ENCODE results near the gene BLTP3B.

The BLTP3B gene

DNA sequence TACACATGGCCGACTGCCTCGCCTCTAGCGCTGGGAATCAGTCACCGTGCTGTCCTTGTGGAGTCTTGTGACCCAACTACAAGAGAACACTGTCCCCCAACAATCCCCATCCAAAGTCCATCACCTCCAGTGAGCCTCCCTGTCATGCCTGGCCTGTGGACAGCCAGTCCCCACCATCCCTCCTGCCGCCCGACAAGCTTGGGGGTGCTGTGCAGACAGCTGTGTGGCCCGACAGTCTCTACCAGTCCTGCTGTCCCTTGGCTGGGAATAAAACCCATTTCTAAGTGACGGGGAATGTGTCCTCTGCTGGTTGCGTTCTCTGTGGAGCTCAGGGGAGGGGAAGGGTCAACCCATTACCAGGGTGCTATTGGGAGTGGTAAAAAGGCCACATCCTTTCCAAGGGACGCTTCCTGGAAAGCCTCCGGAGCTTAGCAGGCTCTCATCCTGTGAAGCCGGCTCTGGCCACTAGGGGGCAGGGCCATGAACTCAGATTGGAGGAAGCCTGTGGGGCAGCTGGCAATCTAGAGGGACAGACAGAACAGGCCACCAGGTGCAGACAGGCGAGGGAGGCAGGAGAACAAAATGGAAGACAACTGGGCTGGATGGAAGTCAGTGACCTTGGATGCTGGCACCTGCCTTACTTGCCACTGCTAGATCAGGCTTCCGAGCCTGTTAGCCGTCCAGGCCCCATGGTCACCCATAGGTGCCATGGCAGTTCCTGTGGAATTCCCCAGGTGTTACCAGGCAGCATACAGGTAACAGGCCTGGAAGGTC, 12.0 kb upstream of the BLTP3B start:
- FAIRE-seq = no peak
- DNase-seq (ENCODE audit: insufficient read length, low spot score) = peak; percentile 35
- no peak for TF ChIP-seq POLR2A (IDR thresholded peaks at IDR 0.05; ENCODE audit: low read depth, low read length)

DNA sequence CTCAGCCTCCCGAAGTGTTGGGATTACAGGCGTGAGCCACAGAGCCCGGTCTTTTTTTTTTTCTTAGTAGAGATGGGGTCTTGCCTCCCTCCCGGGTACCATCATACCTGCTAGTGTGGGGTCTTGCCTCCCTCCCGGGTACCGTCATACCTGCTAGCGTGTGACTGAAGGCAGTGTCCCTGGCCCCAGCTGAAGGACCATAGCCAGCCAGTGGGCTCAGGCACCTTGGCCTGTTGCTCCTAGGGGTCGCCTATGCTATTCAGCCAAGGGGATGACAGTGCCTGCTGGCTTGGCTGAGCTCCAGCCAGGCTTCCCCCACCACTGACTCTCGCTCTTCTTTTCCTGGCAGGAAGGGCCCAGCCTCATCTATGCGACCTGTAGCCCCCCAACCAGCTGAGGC, 10.5 kb upstream of the BLTP3B start:
- DNase-seq (ENCODE audit: insufficient read length, low spot score) (no peak), FAIRE-seq (no peak)
- no peak for TF ChIP-seq POLR2A (IDR thresholded peaks at IDR 0.05; ENCODE audit: low read depth, low read length)

DNA sequence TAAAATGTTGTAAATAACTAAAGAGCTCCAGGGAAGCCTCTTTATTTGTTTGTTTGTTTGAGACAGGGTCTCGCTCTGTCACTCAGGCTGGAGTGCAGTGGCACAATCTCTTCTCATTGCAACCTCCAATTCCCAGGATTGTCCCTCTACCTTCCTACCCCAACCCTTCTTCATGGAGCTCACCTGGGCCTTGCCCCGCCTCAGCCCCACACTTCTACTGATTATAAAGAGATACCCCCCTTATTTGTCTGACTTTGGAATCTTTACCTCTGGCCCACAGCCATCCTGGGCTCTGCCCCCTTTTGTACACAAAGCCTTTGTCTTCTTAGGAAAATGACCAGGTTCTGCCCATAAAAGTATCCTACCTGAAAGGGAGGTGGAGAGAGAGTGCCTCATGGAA, 9.1 kb upstream of the BLTP3B start:
- no peak for DNase-seq (ENCODE audit: insufficient read length, low spot score)
- TF ChIP-seq POLR2A (IDR thresholded peaks at IDR 0.05; ENCODE audit: low read depth, low read length) = no peak
- FAIRE-seq = no peak

DNA sequence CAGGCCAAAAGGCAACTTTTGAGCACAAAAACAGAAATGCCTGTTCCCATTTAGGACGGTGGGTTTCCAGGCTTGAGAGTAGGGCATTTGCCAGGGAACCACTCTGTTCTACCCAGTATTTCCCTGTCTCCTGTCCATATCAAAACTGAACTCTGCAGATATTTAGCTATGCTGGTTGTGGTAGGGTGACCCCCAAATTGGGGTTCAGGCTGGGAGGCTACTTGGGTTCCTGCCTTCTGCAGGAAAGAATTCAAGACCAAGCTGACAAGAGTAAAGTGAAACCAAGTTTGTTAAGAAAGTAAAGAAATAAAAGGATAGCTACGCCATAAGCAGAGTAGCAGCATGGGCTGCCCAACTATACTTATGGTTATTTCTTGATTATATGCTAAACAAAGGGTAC, 3.6 kb upstream of the BLTP3B start:
- FAIRE-seq (no peak), DNase-seq (ENCODE audit: insufficient read length, low spot score) (no peak)
- TF ChIP-seq POLR2A (IDR thresholded peaks at IDR 0.05; ENCODE audit: low read depth, low read length) = no peak

DNA sequence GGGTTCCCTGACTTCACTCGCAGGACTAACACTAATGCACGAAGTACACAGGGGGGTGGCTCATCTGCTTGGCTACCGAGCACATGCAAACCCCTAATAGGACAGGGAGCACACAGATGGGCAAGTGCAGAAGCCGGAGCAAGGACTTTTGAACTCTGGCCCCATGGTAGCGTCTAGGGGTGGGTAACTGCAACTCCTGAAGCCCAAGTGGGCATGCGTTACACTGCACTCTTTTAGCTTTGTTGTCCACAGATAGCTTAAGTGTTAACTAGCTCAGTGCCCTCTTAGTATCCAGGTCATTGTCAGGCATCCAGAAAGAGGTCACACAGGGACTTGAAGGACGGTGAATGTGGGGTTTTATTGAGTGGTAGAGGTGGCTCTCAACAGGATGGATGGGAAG, 3.0 kb upstream of the BLTP3B start:
- DNase-seq (ENCODE audit: insufficient read length, low spot score) (no peak), FAIRE-seq (no peak)
- TF ChIP-seq POLR2A (IDR thresholded peaks at IDR 0.05; ENCODE audit: low read depth, low read length) = no peak

DNA sequence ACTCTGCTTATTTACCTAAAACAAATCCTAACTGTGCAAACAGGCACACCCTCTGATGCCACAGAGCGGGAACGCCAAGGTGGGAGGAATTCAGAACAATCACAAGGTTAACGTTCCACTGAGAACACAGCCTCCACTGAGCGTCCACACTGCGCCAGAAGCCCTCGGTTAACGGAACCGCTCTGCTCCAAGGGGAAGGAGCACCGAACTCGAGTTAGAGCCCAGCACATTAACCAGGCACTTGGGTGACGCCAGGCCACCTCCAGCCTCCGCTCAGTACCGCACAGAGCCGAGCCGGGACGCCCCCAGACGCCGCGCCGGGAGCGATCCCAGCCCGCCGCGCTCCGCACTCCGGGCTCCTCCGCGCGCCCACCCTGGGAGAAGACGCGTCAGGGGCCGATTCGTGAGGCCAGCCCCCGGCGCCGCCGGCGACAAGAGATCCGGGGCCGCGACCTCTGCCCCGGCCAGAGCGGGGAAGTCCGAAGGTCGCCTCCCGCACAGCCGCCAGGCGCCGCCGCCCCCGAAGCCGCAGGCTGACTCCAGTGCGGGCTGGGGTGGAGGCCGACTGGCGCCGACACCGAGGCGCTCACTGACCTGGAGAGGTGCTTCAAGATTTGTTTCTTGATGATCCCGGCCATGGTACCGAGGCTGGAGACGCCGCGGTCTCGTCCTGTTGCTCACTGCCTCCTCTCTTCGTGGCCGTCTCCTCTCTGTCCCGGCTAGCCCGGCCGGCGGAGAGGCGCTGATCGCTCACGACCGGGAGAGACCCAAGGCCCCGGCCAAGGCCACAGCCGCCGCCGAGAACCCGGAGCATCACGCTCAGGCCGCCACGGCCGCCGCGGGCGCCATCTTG, 450 bp downstream of the BLTP3B start:
- peak; percentile 90 for TF ChIP-seq POLR2A (IDR thresholded peaks at IDR 0.05; ENCODE audit: low read depth, low read length)
- no peak for FAIRE-seq
- peak; percentile 19 for DNase-seq (ENCODE audit: insufficient read length, low spot score)

DNA sequence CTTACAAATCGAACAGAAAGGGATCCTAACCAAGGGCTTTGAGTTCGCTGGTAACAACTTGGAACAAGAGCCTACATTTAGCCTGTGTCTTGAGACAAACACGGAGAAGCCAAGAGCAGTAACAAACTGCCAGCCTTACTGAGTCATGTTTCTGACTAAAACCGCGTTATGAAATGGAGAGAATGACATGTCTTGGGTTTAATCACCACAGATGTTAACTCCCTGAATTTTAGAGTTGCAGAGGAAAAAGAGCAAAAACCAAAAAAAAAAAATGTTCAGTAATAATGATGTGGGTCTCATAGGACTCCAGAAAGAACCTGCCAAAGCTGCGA, 1.0 kb downstream of the BLTP3B start:
- peak; percentile 89 for FAIRE-seq
- no peak for TF ChIP-seq POLR2A (IDR thresholded peaks at IDR 0.05; ENCODE audit: low read depth, low read length)
- peak; percentile 19 for DNase-seq (ENCODE audit: insufficient read length, low spot score)

DNA sequence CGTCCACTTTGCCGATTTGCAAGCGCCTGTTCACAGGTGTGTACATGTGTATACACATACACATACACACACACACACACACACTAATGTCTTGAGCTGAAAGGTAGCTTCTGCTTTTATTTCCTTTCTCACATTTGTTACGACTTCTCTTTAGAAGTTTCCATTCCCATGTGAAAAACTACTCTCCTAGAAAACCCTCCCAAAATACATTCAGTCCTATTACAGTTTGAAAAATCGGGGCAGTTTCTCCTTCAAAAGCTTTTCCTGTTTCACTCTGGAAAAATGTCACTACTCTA, 3.9 kb downstream of the BLTP3B start:
- no peak for FAIRE-seq
- no peak for TF ChIP-seq POLR2A (IDR thresholded peaks at IDR 0.05; ENCODE audit: low read depth, low read length)
- DNase-seq (ENCODE audit: insufficient read length, low spot score) = no peak

DNA sequence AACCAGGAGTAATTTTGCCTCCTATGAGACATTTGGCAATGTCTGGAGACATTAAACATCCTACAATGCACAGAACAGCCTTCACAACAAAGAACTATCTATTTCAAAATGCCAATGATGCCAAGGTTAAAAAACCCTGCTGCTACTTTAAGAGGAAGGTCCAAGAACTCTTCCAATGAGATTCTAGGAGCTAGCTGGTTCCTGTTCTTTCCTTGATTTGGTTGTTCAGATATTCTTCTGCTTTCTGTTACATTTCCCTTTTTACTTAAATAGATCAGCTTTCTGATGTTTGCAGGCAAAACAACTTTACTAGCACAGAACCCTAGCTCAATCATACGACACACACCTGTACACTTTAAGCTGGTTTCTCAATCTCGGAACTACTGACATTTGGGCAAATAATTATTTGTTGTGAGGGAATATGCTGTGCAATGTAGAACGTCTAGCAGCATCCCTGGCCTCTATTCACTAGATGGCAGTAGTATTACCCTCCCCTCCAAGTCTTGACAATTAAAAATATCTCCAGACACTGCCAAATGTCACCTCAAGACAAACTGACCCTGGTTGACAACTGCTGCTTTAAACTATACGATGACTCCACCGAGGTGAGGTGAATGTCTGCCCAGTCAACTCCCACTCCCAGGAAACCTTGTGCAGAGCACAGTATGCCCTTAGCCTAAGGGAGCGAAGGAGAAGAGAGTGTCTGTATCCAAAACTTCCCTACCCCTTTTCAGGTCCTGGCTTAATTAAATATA, 4.4 kb downstream of the BLTP3B start:
- FAIRE-seq (peak; percentile 57), DNase-seq (ENCODE audit: insufficient read length, low spot score) (no peak)
- no peak for TF ChIP-seq POLR2A (IDR thresholded peaks at IDR 0.05; ENCODE audit: low read depth, low read length)

DNA sequence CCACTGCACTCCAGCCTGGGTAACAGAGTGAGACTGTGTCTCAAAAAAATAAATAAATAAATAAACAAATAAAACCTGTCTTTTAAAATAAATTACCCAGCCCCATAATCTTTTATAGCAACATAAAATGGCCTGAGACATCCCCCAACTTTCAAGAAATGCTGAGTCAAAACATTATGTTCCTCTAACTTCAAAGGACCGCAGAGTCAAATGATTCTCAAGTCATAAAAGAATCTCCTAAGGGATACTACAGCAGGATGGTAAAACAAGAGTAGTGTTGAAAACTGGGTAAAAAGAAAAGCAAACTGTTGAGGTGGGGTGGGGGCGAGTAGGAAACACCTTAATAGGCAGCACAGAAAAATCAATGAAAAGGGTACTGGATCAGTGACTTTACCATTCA, 9.5 kb downstream of the BLTP3B start:
- FAIRE-seq (no peak), DNase-seq (ENCODE audit: insufficient read length, low spot score) (no peak)
- no peak for TF ChIP-seq POLR2A (IDR thresholded peaks at IDR 0.05; ENCODE audit: low read depth, low read length)

DNA sequence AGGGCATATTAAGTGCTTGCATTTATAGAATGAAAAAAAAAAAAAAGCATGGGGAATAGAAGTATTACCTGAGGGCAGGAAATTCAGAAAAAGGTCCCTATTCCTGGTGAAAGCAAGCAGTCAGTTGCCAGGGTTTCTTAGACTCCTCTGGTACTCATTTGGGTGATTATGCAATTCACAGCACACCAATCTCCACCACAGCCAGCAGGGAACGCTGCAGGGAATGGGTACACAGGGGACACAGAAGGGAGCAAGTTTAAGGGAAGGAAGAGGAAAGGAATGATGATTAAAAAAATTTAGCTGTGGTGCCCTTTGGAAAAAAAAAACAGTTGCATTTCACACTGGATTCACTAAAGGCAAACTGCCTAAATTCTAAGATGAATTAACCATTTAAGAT, 14.2 kb downstream of the BLTP3B start:
- peak; percentile 16 for DNase-seq (ENCODE audit: insufficient read length, low spot score)
- peak; percentile 88 for FAIRE-seq
- TF ChIP-seq POLR2A (IDR thresholded peaks at IDR 0.05; ENCODE audit: low read depth, low read length) = no peak

DNA sequence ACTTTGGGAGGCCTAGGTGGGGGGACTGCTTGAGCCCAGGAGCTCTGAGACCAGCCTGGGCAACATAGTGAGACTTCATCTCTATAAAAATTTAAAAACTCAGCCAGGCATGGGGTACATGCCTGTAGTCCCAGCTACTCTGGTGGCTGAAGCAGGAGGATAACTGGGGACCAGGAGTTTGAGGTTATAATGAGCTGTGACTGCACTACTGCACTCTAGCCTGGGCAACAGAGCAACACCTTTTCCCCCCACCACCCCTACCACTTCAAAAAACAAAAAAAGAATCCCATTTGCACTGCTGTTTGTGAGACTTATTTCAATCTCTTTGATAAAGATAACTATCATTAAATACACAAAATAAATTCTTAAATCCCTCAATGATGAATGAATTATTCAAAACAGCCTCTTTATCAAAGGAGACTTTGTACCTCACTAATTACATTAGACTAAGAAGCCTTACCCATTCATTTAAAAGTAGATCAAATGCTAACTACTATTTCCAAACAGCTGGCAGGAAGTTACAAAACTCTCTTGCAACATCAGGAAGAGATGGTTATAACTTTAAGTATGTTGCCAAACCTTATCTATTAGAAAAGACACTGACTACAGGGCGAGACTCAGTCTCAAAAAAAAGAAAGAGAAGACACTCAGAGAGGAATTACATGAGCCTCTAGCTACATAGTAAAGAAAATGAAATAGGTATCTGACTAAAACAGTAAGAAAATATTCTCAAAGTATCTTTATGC, 14.7 kb downstream of the BLTP3B start:
- no peak for TF ChIP-seq POLR2A (IDR thresholded peaks at IDR 0.05; ENCODE audit: low read depth, low read length)
- no peak for DNase-seq (ENCODE audit: insufficient read length, low spot score)
- FAIRE-seq = peak; percentile 71

DNA sequence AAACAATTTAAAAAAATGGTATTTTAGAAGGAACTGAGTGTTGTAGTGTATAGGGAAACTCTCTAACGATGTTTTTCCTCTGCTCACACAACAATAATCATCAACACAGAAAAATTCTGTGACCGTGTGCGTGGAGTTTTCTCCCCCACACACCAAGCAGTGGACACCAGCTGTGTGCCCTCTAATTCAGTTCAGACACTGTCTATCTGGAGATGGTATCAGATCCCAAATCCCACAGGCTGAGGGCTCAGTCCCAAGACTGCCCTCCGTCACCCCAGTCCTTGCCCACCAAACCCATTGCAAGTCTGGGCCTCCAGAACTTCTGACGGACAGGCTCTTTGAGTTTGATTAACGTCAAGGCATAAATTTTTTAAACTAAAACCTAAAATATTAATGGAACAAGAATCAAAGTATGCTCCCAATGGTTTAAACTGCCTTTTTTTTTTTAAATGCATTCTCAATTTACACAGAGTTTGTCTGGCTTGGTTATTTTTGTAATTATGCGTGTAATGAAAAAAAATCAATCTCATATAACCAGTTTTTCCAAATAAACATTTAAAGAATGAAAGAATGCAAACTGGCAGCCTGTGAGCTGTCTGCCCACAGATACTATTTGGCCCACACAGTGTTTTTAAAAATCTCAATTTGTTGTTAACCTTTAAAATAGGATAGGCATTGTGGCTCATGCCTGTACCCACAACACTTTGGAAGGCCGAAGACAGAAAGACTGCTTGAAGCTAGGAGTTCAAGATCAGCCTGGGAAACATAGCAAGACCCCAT, 19.2 kb downstream of the BLTP3B start:
- no peak for DNase-seq (ENCODE audit: insufficient read length, low spot score)
- FAIRE-seq = no peak
- no peak for TF ChIP-seq POLR2A (IDR thresholded peaks at IDR 0.05; ENCODE audit: low read depth, low read length)

Measured in H54 (cell line).